K562 (cell line): ENCODE data around the gene TRIM73.
A peak's percentile ranks its signal among the peaks of the same experiment; 100 is the strongest.
"Not testable (repeated sequence)": the region's sequence is repeated elsewhere in the genome, so short reads cannot be mapped to it uniquely, and the experiment has no call there.

Source experiments
- FOXK2 ChIP-seq, 2 experiments: fragments of 450-650 bp; IDR thresholded peaks in 1 of 2; conservative IDR thresholded peaks in 1 of 2; 2 replicates each; pipeline ENCODE4 v1.6.1; 2016; ENCODE audit warnings: low read depth in 2 of 2, mild to moderate bottlenecking in 1 of 2
- JUN ChIP-seq, 2 experiments: sonication (generic) in 1 of 2; formaldehyde crosslinking in 1 of 2; IDR thresholded peaks; 2 replicates each; pipeline versions ENCODE4 v1.6.1 to v1.8.0; 2012 to 2022; ENCODE audit warnings: borderline replicate concordance in 2 of 2, mild to moderate bottlenecking in 2 of 2, improper control_type of control experiment in 1 of 2, low read depth in 1 of 2, low read length in 1 of 2, missing genetic modification reagents in 1 of 2
- NCOR1 ChIP-seq: fragments of 450-650 bp; IDR thresholded peaks from 2 replicates; pipeline ENCODE4 v1.6.1; 2016; ENCODE audit warnings: mild to moderate bottlenecking, moderate library complexity
- ZKSCAN1 ChIP-seq: fragments of 150-350 bp; IDR thresholded peaks from 2 replicates; pipeline ENCODE4 v1.6.1; 2016; ENCODE audit warnings: low read depth, low read length
- ZSCAN32 ChIP-seq: fragments of 450-650 bp; formaldehyde crosslinking; IDR thresholded peaks from 2 replicates; pipeline ENCODE4 v1.4.0; 2020; ENCODE audit warnings: mild to moderate bottlenecking, moderate library complexity
- TF ChIP-seq, protein P1 (sequence below), 3 experiments: IDR thresholded peaks in 2 of 3; conservative IDR thresholded peaks in 1 of 3; 2 replicates each; pipeline ENCODE4 v1.5.1; 2011 to 2012; ENCODE audit warnings: low read length in 3 of 3, mild to moderate bottlenecking in 3 of 3, control low read depth in 2 of 3, improper control_type of control experiment in 1 of 3, inconsistent platforms in 1 of 3, low read depth in 1 of 3, mixed read lengths in 1 of 3, moderate library complexity in 1 of 3; ENCODE audit not compliant: insufficient read depth in 2 of 3

DNA sequence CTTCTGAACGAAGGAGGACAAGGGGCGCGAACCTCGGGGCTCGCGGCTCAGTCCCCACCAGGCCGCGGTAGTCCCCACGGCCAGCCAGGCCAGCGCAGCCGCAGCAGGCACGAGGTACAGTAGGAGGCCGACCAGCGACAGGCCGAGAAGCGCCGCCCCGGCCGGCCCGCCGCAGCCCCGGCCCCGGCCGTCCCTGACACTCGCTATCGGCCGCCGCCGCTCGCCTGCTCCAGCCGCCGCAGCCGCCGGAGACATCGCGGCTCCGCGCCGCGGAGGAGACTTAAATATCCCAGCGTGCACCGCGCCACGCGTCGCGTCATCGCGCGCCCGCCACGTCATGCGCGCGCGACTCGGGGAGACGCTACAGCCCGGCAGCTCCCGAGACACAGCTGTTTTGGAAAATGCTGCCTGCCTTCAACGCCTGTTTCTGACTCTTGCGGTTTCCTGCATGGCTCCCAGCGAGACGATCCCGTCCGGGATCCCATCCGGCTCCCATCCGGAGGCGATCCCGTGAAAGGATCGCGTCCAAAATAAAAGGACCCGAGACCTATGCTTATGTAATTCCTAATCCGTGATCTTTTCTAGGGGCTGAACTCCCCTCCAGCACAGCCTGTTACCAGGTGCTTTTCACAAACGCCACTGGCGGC lies 47.2 kb downstream of the TRIM73 start:
- TF ChIP-seq, protein P1, sequence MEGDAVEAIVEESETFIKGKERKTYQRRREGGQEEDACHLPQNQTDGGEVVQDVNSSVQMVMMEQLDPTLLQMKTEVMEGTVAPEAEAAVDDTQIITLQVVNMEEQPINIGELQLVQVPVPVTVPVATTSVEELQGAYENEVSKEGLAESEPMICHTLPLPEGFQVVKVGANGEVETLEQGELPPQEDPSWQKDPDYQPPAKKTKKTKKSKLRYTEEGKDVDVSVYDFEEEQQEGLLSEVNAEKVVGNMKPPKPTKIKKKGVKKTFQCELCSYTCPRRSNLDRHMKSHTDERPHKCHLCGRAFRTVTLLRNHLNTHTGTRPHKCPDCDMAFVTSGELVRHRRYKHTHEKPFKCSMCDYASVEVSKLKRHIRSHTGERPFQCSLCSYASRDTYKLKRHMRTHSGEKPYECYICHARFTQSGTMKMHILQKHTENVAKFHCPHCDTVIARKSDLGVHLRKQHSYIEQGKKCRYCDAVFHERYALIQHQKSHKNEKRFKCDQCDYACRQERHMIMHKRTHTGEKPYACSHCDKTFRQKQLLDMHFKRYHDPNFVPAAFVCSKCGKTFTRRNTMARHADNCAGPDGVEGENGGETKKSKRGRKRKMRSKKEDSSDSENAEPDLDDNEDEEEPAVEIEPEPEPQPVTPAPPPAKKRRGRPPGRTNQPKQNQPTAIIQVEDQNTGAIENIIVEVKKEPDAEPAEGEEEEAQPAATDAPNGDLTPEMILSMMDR (IDR thresholded peaks at IDR 0.05 in 2 of 3, conservative IDR thresholded peaks at IDR 0.05 in 1 of 3; ENCODE audit: insufficient read depth in 2 of 3, low read depth in 1 of 3, low read length in 3 of 3): not testable (repeated sequence)
- TF ChIP-seq ZKSCAN1; NCOR1; FOXK2 (conservative IDR thresholded peaks at IDR 0.05 in 1 of 2, IDR thresholded peaks at IDR 0.05 in 1 of 2; ENCODE audit: low read depth in 2 of 2); JUN (IDR thresholded peaks at IDR 0.05; ENCODE audit: borderline replicate concordance, low read depth, low read length); JUN (CRISPR knock-in tag; IDR thresholded peaks at IDR 0.05; ENCODE audit: borderline replicate concordance): not testable (repeated sequence)
- 0 out of 2 replicates have a peak, but pooled peaks have one; percentile 52 for TF ChIP-seq ZSCAN32 (CRISPR knock-in tag)
